RWPE2 (cell line): ENCODE data around the gene TCF7L2.

Source experiments
- ATAC-seq: fragments of 200-7000 bp; cut with Tn5 transposase; 3 replicates; pipeline ENCODE4 v1.9.1; 2021; ENCODE audit warnings: low read depth
- DNase-seq: peaks from one replicate; pipeline ENCODE4 v3.0.0-alpha.2; 2020; ENCODE audit warnings: low spot score
- H3K27ac ChIP-seq: fragments of 450-650 bp; 2 replicates; pipeline ENCODE4 v1.5.1; 2017; ENCODE audit warnings: mild to moderate bottlenecking; ENCODE audit not compliant: poor library complexity, severe bottlenecking
- H3K27me3 ChIP-seq: fragments of 250-450 bp; sonication (Bioruptor Pico); 2 replicates; pipeline ENCODE4 v1.5.1; 2021; ENCODE audit warnings: mild to moderate bottlenecking, moderate library complexity; ENCODE audit not compliant: insufficient read depth, poor library complexity, severe bottlenecking
- H3K36me3 ChIP-seq: fragments of 250-450 bp; sonication (Bioruptor Pico); 2 replicates; pipeline ENCODE4 v1.5.1; 2020; ENCODE audit warnings: low read depth, mild to moderate bottlenecking, moderate library complexity
- H3K4me1 ChIP-seq: fragments of 250-450 bp; sonication (Bioruptor Pico); 2 replicates; pipeline ENCODE4 v1.5.1; 2021; ENCODE audit warnings: mild to moderate bottlenecking, moderate library complexity; ENCODE audit not compliant: insufficient read depth, poor library complexity, severe bottlenecking
- H3K4me3 ChIP-seq: fragments of 250-450 bp; sonication (Bioruptor Pico); 2 replicates; pipeline ENCODE4 v1.5.1; 2021; ENCODE audit warnings: mild to moderate bottlenecking, moderate library complexity; ENCODE audit not compliant: severe bottlenecking
- H3K9me3 ChIP-seq: fragments of 250-450 bp; sonication (Bioruptor Pico); 2 replicates; pipeline ENCODE4 v1.5.1; 2021; ENCODE audit warnings: mild to moderate bottlenecking, moderate library complexity; ENCODE audit not compliant: severe bottlenecking
- CTCF ChIP-seq: fragments of 450-650 bp; IDR thresholded peaks from one replicate; pipeline ENCODE4 v1.5.1; 2017; ENCODE audit warnings: mild to moderate bottlenecking, moderate library complexity; ENCODE audit not compliant: poor library complexity, severe bottlenecking

TCF7L2 gene

GRCh38 chr10:113119801-113120200, 169.8 kb downstream of the TCF7L2 start:
- DNase-seq (no peak), ATAC-seq (no peak)
- H3K4me1 ChIP-seq: no peaks in the 10 kb centered on the region
- H3K4me3 ChIP-seq: no peak overlapping the region
- no peaks in the 10 kb centered on the region for H3K9me3 ChIP-seq
- TF ChIP-seq CTCF: no peak
- no peaks in the 10 kb centered on the region; the same call in 1 of the 2 replicates for H3K36me3 ChIP-seq
- no peak overlapping the region for H3K27ac ChIP-seq
- no peaks in the 10 kb centered on the region for H3K27me3 ChIP-seq

GRCh38 chr10:113121153-113121552, 171.1 kb downstream of the TCF7L2 start:
- no peak for DNase-seq
- no peaks in the 10 kb centered on the region for H3K9me3 ChIP-seq
- H3K36me3 ChIP-seq: no peaks in the 10 kb centered on the region
- H3K4me1 ChIP-seq: peaks cover 3% of the 10 kb centered on the region
- no peaks in the 10 kb centered on the region for H3K27me3 ChIP-seq
- H3K4me3 ChIP-seq: no peak overlapping the region
- H3K27ac ChIP-seq: no peak overlapping the region
- TF ChIP-seq CTCF: no peak
- ATAC-seq: no peak

GRCh38 chr10:113122947-113123346, 172.9 kb downstream of the TCF7L2 start:
- Histone ChIP-seq H3K27me3 (no peaks in the 10 kb centered on the region), H3K4me1 (peaks cover 5% of the 10 kb centered on the region), H3K27ac (no peak overlapping the region), H3K9me3 (no peaks in the 10 kb centered on the region), H3K4me3 (no peak overlapping the region), H3K36me3 (no peaks in the 10 kb centered on the region)
- DNase-seq (no peak), ATAC-seq (no peak)
- no peak for TF ChIP-seq CTCF

GRCh38 chr10:113124724-113125123, 174.7 kb downstream of the TCF7L2 start:
- H3K27me3 ChIP-seq: no peaks in the 10 kb centered on the region
- no peak for DNase-seq
- H3K9me3 ChIP-seq: no peaks in the 10 kb centered on the region
- ATAC-seq: no peak
- no peak overlapping the region for H3K4me3 ChIP-seq
- H3K36me3 ChIP-seq: no peaks in the 10 kb centered on the region
- no peak overlapping the region for H3K27ac ChIP-seq
- no peak for TF ChIP-seq CTCF
- peaks cover 5% of the 10 kb centered on the region for H3K4me1 ChIP-seq

GRCh38 chr10:113125612-113126011, 175.6 kb downstream of the TCF7L2 start:
- H3K4me3 ChIP-seq: no peak overlapping the region
- no peak for DNase-seq
- peaks cover 5% of the 10 kb centered on the region for H3K4me1 ChIP-seq

More at GRCh38 chr10:113125612-113126011, 175.6 kb downstream of the TCF7L2 start:
- H3K27ac ChIP-seq: no peak overlapping the region
- no peak for ATAC-seq
- no peaks in the 10 kb centered on the region for H3K27me3 ChIP-seq
- TF ChIP-seq CTCF: no peak
- H3K9me3 ChIP-seq: no peaks in the 10 kb centered on the region
- H3K36me3 ChIP-seq: no peaks in the 10 kb centered on the region
